ENCODE results near the gene CPSF4L.

CPSF4L gene

DNA sequence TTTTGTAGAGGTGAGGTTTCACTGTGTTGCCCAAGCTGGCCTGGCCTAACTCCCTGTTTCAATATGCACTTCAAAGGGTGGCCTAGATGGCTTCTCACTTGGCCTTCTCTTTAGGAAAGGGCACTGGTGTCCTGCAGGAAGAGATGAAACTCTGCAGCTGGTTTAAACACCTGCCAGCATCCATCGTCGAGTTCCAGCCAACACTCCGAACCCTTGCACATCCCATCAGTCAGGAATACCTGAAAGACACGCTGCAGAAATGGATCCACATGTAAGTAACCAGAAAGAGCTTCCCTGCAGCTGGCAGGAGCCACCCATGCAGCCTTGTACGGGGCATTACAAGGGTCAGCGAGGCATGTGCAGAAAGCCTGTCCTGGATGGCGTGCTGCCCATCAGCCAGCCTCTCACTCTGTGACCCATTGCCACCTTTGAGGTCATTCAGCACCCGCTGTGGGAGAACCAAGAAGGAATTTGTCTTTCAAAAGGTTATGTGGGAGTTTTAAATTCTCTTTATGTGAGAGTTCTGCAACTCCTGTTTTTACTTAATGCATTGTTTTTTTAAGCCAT lies 61.8 kb downstream of the CPSF4L start:
- no peak for DNase-seq

DNA sequence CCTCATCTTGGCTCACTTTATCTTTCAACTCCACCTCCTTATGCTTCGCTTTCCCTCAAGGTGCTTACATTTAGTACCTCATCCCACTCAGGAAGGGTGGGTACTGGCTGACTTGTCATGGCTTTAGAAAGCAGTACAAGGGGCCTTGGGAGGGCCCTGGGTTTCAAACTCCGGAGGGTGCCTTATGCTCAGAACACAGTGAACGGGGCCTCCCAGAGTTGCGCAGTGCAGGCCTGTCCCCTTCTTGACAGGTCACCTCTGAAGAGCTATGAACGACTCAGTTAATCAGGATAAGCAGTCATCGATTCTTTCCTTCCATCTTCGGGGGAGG lies 62.8 kb downstream of the CPSF4L start:
- DNase-seq, result no peak
